Dendritic cell treated with granulocyte-macrophage colony-stimulating factor and Interleukin-4, amounts not matched to agents 40 ng/mL and 50 ng/mL, for 4 days (primary cell): ENCODE data around the gene GALNT2.
A peak's percentile ranks its signal among the peaks of the same experiment; 100 is the strongest.

Experiments
- H3K27ac Mint-ChIP-seq: one replicate; pipeline ENCODE4 v1.8.0; 2022; ENCODE audit warnings: mild to moderate bottlenecking, mixed read lengths
- H3K27me3 Mint-ChIP-seq: one replicate; pipeline ENCODE4 v1.8.0; 2022; ENCODE audit warnings: mild to moderate bottlenecking, mixed read lengths
- H3K36me3 Mint-ChIP-seq: one replicate; pipeline ENCODE4 v1.8.0; 2022; ENCODE audit warnings: low read depth, mixed read lengths
- H3K4me1 Mint-ChIP-seq: one replicate; pipeline ENCODE4 v1.8.0; 2022; ENCODE audit warnings: low read depth, mixed read lengths
- H3K4me3 Mint-ChIP-seq: one replicate; pipeline ENCODE4 v1.8.0; 2022; ENCODE audit warnings: mild to moderate bottlenecking, moderate library complexity, mixed read lengths
- H3K9me3 Mint-ChIP-seq: one replicate; pipeline ENCODE4 v1.8.0; 2022; ENCODE audit warnings: mixed read lengths
- intact Hi-C: fragments of 100-400 bp; cut with micrococcal nuclease; formaldehyde crosslinking; loops from one replicate; pipeline ENCODE4 v1.15.0; 2022

The GALNT2 gene

DNA sequence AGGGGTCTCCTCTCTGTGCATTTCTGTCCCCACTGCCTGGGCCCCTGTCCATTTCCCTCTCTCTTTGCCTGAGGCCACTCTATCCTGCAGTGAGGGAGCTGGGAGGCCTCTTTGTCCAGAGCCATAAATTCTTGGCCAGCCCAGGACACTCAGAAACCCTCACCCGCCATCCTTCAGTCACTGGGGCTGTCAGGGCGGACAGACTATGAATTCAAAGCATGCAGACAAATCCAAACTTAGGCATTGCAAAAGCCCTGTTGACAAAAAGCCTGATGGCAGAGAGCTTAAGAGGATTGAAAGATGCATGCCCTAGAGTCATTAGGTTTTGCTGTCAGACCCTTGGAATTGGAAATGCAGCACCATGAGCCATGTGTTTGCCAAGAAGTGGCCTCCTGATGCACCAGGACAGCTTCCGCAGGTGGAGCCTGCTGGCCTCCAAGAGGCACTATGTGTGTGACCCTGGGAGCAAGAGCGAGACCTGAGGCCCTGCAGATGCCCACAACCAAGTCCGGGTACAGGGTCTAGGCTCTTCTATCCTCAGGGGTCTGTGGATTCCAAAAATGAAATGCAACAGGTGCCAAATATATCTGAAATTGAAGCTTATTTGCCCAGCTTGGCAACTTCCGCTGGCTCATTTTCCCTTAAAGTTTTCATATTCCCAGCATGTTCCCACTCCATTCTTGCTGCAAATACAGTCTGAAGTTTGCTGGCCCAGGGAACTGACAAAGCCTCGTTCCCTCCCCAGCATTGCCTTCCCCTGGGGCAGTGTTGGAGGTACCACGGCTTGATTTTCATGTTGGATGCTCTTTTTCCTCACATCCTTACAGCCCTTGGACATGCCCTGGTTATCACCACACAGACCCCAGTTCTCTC, 181.2 kb downstream of the GALNT2 start:
- no peaks in the 10 kb centered on the region for H3K27me3 Mint-ChIP-seq
- peaks cover 6% of the 10 kb centered on the region for H3K4me1 Mint-ChIP-seq
- no peak overlapping the region for H3K4me3 Mint-ChIP-seq
- intact Hi-C loops: no loop called here
- peaks cover 88% of the 10 kb centered on the region for H3K36me3 Mint-ChIP-seq
- H3K27ac Mint-ChIP-seq: peak overlapping the region; percentile 14
- no peaks in the 10 kb centered on the region for H3K9me3 Mint-ChIP-seq

DNA sequence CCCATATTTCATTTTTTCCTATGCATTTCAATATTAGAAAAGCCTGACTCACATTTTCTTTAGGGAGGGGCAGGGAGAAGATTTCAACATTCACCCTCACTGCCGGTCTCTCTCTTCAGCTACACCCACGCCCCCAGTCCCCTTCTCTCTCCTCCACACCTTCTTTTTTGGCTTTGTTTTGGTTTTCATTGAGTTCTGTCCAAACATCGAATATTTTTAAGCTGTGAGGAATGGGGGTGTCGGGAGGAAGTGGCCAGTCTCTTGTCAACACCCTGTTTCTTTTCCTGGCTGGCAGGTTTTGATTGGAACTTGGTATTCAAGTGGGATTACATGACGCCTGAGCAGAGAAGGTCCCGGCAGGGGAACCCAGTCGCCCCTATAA, 181.8 kb downstream of the GALNT2 start:
- H3K36me3 Mint-ChIP-seq: peaks cover 87% of the 10 kb centered on the region
- H3K27ac Mint-ChIP-seq: peak overlapping the region; percentile 14
- intact Hi-C loops: no loop called here
- H3K9me3 Mint-ChIP-seq: no peaks in the 10 kb centered on the region
- peaks cover 6% of the 10 kb centered on the region for H3K4me1 Mint-ChIP-seq
- H3K4me3 Mint-ChIP-seq: no peak overlapping the region
- H3K27me3 Mint-ChIP-seq: no peaks in the 10 kb centered on the region

GRCh38 chr1:230249695-230250480, 182.8 kb downstream of the GALNT2 start:
- no peak overlapping the region for H3K27ac Mint-ChIP-seq
- peaks cover 86% of the 10 kb centered on the region for H3K36me3 Mint-ChIP-seq
- H3K4me1 Mint-ChIP-seq: peaks cover 6% of the 10 kb centered on the region
- no peaks in the 10 kb centered on the region for H3K27me3 Mint-ChIP-seq
- H3K4me3 Mint-ChIP-seq: no peak overlapping the region
- intact Hi-C loops: no loop called here
- H3K9me3 Mint-ChIP-seq: no peaks in the 10 kb centered on the region

- H3K36me3 Mint-ChIP-seq: peaks cover 86% of the 10 kb centered on the region
- H3K27me3 Mint-ChIP-seq: no peaks in the 10 kb centered on the region
- no peak overlapping the region for H3K27ac Mint-ChIP-seq
- intact Hi-C loops: no loop called here
- H3K4me1 Mint-ChIP-seq: peaks cover 6% of the 10 kb centered on the region
- no peak overlapping the region for H3K4me3 Mint-ChIP-seq
- H3K9me3 Mint-ChIP-seq: no peaks in the 10 kb centered on the region
Measured at GRCh38 chr1:230250666-230251065, 183.6 kb downstream of the GALNT2 start.

DNA sequence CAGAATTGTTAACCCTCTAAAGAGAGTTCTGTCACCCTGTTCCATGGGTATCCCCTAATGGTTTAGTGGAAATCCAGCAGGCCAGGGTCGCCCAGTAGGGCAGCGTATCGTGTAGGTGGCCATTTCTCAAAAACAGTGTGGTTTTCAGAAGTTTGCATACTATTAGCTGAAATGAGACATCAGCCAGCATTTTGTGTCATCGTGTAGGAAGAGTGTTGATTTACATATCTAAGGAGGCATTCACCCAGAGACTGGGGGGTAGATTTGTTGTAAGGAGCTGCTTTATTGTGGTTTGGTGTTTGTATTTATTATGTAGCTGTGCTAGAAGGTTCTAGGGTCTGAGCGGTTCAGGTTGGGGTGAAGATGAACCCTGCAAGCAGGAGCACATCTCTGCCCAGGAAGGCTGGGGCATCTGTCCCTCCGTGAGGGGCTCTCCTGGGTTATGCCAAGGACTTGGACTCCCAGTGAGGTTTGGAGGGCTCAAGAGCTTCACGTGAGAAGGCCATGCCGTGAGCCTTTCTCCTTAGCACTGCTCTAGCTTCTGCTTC, 184.7 kb downstream of the GALNT2 start:
- Mint-ChIP-seq H3K9me3 (no peaks in the 10 kb centered on the region), H3K4me1 (peaks cover 6% of the 10 kb centered on the region), H3K27ac (no peak overlapping the region), H3K36me3 (peaks cover 86% of the 10 kb centered on the region), H3K4me3 (no peak overlapping the region), H3K27me3 (no peaks in the 10 kb centered on the region)
- intact Hi-C loops: no loop called here

DNA sequence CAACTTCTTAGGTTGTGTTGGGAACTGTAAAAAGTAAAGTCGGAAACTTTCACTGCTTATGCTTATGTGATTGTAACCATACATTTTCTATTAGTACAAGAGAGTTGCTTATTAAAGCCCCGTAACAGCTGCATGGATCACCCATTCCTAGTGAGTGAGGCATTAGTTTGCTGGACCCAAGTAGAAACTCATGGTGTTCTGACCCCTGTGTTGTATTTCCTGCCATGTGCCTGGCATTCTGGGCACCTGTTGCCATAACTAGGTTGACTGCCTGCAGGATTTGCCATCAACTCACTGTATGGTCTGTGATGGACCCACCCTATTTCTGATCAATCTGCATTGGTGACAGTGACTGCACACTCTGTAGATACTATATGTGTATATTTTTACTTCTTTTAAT, 186.1 kb downstream of the GALNT2 start:
- H3K4me3 Mint-ChIP-seq: no peak overlapping the region
- H3K36me3 Mint-ChIP-seq: peaks cover 86% of the 10 kb centered on the region
- intact Hi-C loops: no loop called here

GRCh38 chr1:230254265-230254664, 187.2 kb downstream of the GALNT2 start:
- intact Hi-C loops: no loop called here
- Mint-ChIP-seq H3K27me3 (no peaks in the 10 kb centered on the region), H3K4me3 (no peak overlapping the region), H3K9me3 (no peaks in the 10 kb centered on the region), H3K27ac (no peak overlapping the region), H3K4me1 (no peaks in the 10 kb centered on the region), H3K36me3 (peaks cover 81% of the 10 kb centered on the region)

More for the DNA sequence above, 186.1 kb downstream of the GALNT2 start:
- H3K27me3 Mint-ChIP-seq: no peaks in the 10 kb centered on the region
- peaks cover 6% of the 10 kb centered on the region for H3K4me1 Mint-ChIP-seq
- no peak overlapping the region for H3K27ac Mint-ChIP-seq
- H3K9me3 Mint-ChIP-seq: no peaks in the 10 kb centered on the region

DNA sequence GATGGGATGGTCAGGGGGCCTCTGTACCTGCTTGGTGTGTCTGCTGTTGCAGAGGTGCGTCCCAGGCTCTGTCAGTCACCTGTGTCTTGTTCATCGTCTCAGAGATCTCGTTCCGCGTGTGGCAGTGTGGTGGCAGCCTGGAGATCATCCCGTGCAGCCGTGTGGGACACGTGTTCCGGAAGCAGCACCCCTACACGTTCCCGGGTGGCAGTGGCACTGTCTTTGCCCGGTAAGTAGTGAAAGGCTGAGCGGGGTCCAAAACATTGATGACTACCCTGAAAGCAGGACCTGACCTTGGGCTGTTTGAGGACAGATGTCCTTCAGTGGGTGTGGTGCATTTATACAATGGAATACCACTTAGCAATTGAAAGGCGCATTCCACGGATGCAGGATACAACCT, 188.1 kb downstream of the GALNT2 start:
- intact Hi-C loops: no loop called here
- no peaks in the 10 kb centered on the region for H3K9me3 Mint-ChIP-seq
- H3K27me3 Mint-ChIP-seq: no peaks in the 10 kb centered on the region
- no peaks in the 10 kb centered on the region for H3K4me1 Mint-ChIP-seq
- peaks cover 78% of the 10 kb centered on the region for H3K36me3 Mint-ChIP-seq
- no peak overlapping the region for H3K4me3 Mint-ChIP-seq
- no peak overlapping the region for H3K27ac Mint-ChIP-seq

DNA sequence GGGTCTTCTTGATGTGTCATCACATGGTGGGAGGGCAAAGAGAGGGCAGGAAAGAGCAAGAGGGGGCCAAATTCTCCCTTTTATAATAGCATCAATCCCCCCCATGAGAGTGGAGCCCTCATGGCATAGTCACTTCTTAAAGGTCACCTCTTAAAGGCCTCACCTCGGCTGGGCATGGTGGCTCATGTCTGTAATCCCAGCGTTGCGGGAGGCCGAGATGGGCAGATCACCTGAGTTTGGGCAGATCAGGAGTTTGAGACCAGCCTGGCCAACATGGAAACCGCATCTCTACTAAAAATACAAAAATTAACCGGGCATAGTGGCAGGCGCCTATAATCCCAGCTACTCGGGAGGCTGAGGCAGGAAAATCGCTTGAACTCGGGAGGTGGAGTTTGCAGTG, 189.0 kb downstream of the GALNT2 start:
- Mint-ChIP-seq H3K4me1 (peaks cover 5% of the 10 kb centered on the region), H3K36me3 (peaks cover 69% of the 10 kb centered on the region), H3K27ac (no peak overlapping the region), H3K4me3 (no peak overlapping the region), H3K27me3 (no peaks in the 10 kb centered on the region), H3K9me3 (no peaks in the 10 kb centered on the region)
- intact Hi-C loops: no loop called here

DNA sequence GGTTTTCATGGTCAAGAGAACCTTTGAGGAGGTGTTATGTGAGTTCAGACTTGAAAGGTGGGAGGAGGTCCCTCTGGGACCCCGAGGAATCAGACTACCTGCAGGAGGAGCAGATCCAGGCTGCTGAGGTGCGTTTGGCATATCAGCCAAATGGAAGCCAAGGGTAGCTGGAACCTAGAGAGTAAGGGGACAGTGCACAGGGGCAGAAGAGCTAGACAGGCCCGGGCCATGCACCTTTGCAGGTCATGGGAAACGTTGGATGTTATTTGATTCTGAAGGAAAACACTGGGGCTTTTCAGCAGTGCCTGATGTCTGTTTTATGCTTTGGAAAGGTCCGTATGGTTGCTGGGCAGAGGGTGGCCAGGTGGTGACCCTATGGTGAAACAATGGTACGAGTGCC, 189.9 kb downstream of the GALNT2 start:
- Mint-ChIP-seq H3K27me3 (no peaks in the 10 kb centered on the region), H3K4me1 (peaks cover 5% of the 10 kb centered on the region), H3K36me3 (peaks cover 64% of the 10 kb centered on the region), H3K27ac (no peak overlapping the region), H3K4me3 (no peak overlapping the region), H3K9me3 (no peaks in the 10 kb centered on the region)
- intact Hi-C loops: no loop called here

GRCh38 chr1:230259621-230260020, 192.6 kb downstream of the GALNT2 start:
- Mint-ChIP-seq H3K4me1 (peaks cover 5% of the 10 kb centered on the region), H3K27me3 (no peaks in the 10 kb centered on the region), H3K9me3 (no peaks in the 10 kb centered on the region), H3K27ac (no peak overlapping the region), H3K4me3 (no peak overlapping the region), H3K36me3 (peaks cover 77% of the 10 kb centered on the region)
- intact Hi-C loops: loop anchor here (10.0 kb wide), 1 partner anchor 175 kb away; no protein-coding TSS in a partner anchor

- H3K4me3 Mint-ChIP-seq: no peak overlapping the region
- no peaks in the 10 kb centered on the region for H3K9me3 Mint-ChIP-seq
- H3K27me3 Mint-ChIP-seq: no peaks in the 10 kb centered on the region
- peaks cover 5% of the 10 kb centered on the region for H3K4me1 Mint-ChIP-seq
- no peak overlapping the region for H3K27ac Mint-ChIP-seq
- H3K36me3 Mint-ChIP-seq: peaks cover 77% of the 10 kb centered on the region
- intact Hi-C loops: loop anchor here (10.0 kb wide), 1 partner anchor 176 kb away; no protein-coding TSS in a partner anchor
Measured at GRCh38 chr1:230260831-230261230, 193.8 kb downstream of the GALNT2 start.

- Mint-ChIP-seq H3K4me3 (no peak overlapping the region), H3K9me3 (no peaks in the 10 kb centered on the region), H3K27ac (no peak overlapping the region), H3K36me3 (peaks cover 77% of the 10 kb centered on the region), H3K4me1 (peaks cover 5% of the 10 kb centered on the region), H3K27me3 (no peaks in the 10 kb centered on the region)
- intact Hi-C loops: loop anchor here (10.0 kb wide), 1 partner anchor 177 kb away; no protein-coding TSS in a partner anchor
Measured at GRCh38 chr1:230261928-230262650, 195.1 kb downstream of the GALNT2 start.
